22Rv1 (cell line): ENCODE measurements around the gene PCK2.

Experiments
- CTCF ChIP-seq: fragments of 450-650 bp; IDR thresholded peaks from 2 replicates; pipeline ENCODE4 v1.5.1; 2017; ENCODE audit warnings: mild to moderate bottlenecking
- ZFX ChIP-seq: fragments of 450-650 bp; IDR thresholded peaks from 2 replicates; pipeline ENCODE4 v1.6.1; 2017; ENCODE audit warnings: antibody characterized with exemption, borderline replicate concordance

DNA sequence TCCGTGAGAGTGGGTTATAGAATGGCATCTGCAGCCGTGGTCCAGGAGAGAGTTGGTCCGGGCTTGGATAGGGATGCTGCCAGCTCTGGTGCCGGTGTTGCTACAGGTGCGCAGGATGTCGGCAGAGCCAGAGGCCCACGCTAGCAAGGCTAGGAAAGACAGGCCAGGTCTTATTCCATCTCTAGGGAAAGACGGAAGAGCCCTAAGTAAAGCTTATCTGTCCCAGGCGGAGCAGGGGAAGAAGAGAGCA lies 41.4 kb downstream of the PCK2 start:
- no peak for TF ChIP-seq CTCF
- TF ChIP-seq ZFX, result no peak
